ENCODE measurements around the gene TRPM3. TPM values are rescaled to one million over a fixed set of nuclear protein-coding genes. Genes with fewer than 3 reads are reported as not detected.
"Not testable (repeated sequence)": the region's sequence is repeated elsewhere in the genome, so short reads cannot be mapped to it uniquely, and the experiment has no call there.

The TRPM3 gene
- total RNA-seq, 2 experiments from 2014 or later: not detected

- Mint-ChIP-seq H3K4me3 (no peak overlapping the region), H3K27ac (no peak overlapping the region), H3K4me1 (ENCODE audit: low read depth) (no peaks in the 10 kb centered on the region), H3K36me3 (no peaks in the 10 kb centered on the region), H3K9me3 (peaks cover 11% of the 10 kb centered on the region), H3K27me3 (no peaks in the 10 kb centered on the region)
- POLR2A ChIA-PET: no interaction called here
- CTCF ChIA-PET: no interaction called here
- no peak for DNase-seq
- intact Hi-C loops (cut with micrococcal nuclease): no loop called here
Measured at GRCh38 chr9:70986984-70987383, 134.4 kb downstream of the TRPM3 start.

GRCh38 chr9:70983723-70984295, 137.6 kb downstream of the TRPM3 start:
- Mint-ChIP-seq H3K4me1 (ENCODE audit: low read depth) (no peaks in the 10 kb centered on the region), H3K27ac (no peak overlapping the region), H3K36me3 (no peaks in the 10 kb centered on the region), H3K9me3 (peaks cover 11% of the 10 kb centered on the region), H3K27me3 (no peaks in the 10 kb centered on the region), H3K4me3 (no peak overlapping the region)
- DNase-seq: no peak
- intact Hi-C loops (cut with micrococcal nuclease): no loop called here
- ChIA-PET CTCF (no interaction called here), POLR2A (no interaction called here)

- Mint-ChIP-seq H3K9me3 (peaks cover 11% of the 10 kb centered on the region), H3K27ac (no peak overlapping the region), H3K4me3 (no peak overlapping the region), H3K27me3 (no peaks in the 10 kb centered on the region), H3K36me3 (no peaks in the 10 kb centered on the region), H3K4me1 (ENCODE audit: low read depth) (no peaks in the 10 kb centered on the region)
- POLR2A ChIA-PET: no interaction called here
- no peak for DNase-seq
- CTCF ChIA-PET: no interaction called here
- intact Hi-C loops (cut with micrococcal nuclease): no loop called here
Measured at GRCh38 chr9:70981312-70981711, 140.1 kb downstream of the TRPM3 start.

GRCh38 chr9:70979966-70980365, 141.5 kb downstream of the TRPM3 start:
- H3K4me1 Mint-ChIP-seq (ENCODE audit: low read depth): no peaks in the 10 kb centered on the region
- ChIA-PET POLR2A (no interaction called here), CTCF (no interaction called here)
- H3K36me3 Mint-ChIP-seq: no peaks in the 10 kb centered on the region
- H3K9me3 Mint-ChIP-seq: peaks cover 11% of the 10 kb centered on the region
- H3K4me3 Mint-ChIP-seq: no peak overlapping the region
- H3K27ac Mint-ChIP-seq: no peak overlapping the region
- no peaks in the 10 kb centered on the region for H3K27me3 Mint-ChIP-seq
- DNase-seq: no peak
- intact Hi-C loops (cut with micrococcal nuclease): no loop called here

- H3K36me3 Mint-ChIP-seq: no peaks in the 10 kb centered on the region
- POLR2A ChIA-PET: no interaction called here
- H3K9me3 Mint-ChIP-seq: peaks cover 2% of the 10 kb centered on the region
- DNase-seq: no peak
- H3K27ac Mint-ChIP-seq: no peak overlapping the region
- intact Hi-C loops (cut with micrococcal nuclease): no loop called here
- no peaks in the 10 kb centered on the region for H3K27me3 Mint-ChIP-seq
- H3K4me1 Mint-ChIP-seq (ENCODE audit: low read depth): no peaks in the 10 kb centered on the region
- CTCF ChIA-PET: no interaction called here
- H3K4me3 Mint-ChIP-seq: no peak overlapping the region
Measured at GRCh38 chr9:70978085-70978484, 143.3 kb downstream of the TRPM3 start.

- H3K4me1 Mint-ChIP-seq (ENCODE audit: low read depth): no peaks in the 10 kb centered on the region
- H3K36me3 Mint-ChIP-seq: no peaks in the 10 kb centered on the region
- POLR2A ChIA-PET: no interaction called here
- CTCF ChIA-PET: no interaction called here
- H3K4me3 Mint-ChIP-seq: no peak overlapping the region
- H3K9me3 Mint-ChIP-seq: no peaks in the 10 kb centered on the region
- no peak for DNase-seq
- peaks cover 2% of the 10 kb centered on the region for H3K27me3 Mint-ChIP-seq
- intact Hi-C loops (cut with micrococcal nuclease): no loop called here
- H3K27ac Mint-ChIP-seq: no peak overlapping the region
Measured at GRCh38 chr9:70975821-70976220, 145.6 kb downstream of the TRPM3 start.

- Mint-ChIP-seq H3K4me3 (no peak overlapping the region), H3K9me3 (no peaks in the 10 kb centered on the region), H3K27me3 (peaks cover 2% of the 10 kb centered on the region), H3K4me1 (ENCODE audit: low read depth) (no peaks in the 10 kb centered on the region), H3K36me3 (no peaks in the 10 kb centered on the region), H3K27ac (no peak overlapping the region)
- DNase-seq: no peak
- CTCF ChIA-PET: no interaction called here
- intact Hi-C loops (cut with micrococcal nuclease): no loop called here
- POLR2A ChIA-PET: no interaction called here
Measured at GRCh38 chr9:70971723-70972122, 149.7 kb downstream of the TRPM3 start.

- H3K27ac Mint-ChIP-seq; H3K27me3 Mint-ChIP-seq; H3K36me3 Mint-ChIP-seq; CTCF ChIA-PET; intact Hi-C loops (cut with micrococcal nuclease); POLR2A ChIA-PET; H3K4me3 Mint-ChIP-seq; DNase-seq; H3K9me3 Mint-ChIP-seq; H3K4me1 Mint-ChIP-seq (ENCODE audit: low read depth): not testable (repeated sequence)
Measured at GRCh38 chr9:70966380-70966779, 155.0 kb downstream of the TRPM3 start.

GRCh38 chr9:70964861-70965260, 156.6 kb downstream of the TRPM3 start:
- no peak for DNase-seq
- no peak overlapping the region for H3K4me3 Mint-ChIP-seq
- H3K9me3 Mint-ChIP-seq: no peaks in the 10 kb centered on the region
- ChIA-PET POLR2A (no interaction called here), CTCF (no interaction called here)
- H3K27me3 Mint-ChIP-seq: no peaks in the 10 kb centered on the region
- H3K27ac Mint-ChIP-seq: no peak overlapping the region
- H3K4me1 Mint-ChIP-seq (ENCODE audit: low read depth): no peaks in the 10 kb centered on the region
- H3K36me3 Mint-ChIP-seq: no peaks in the 10 kb centered on the region
- intact Hi-C loops (cut with micrococcal nuclease): no loop called here

- POLR2A ChIA-PET: no interaction called here
- H3K27me3 Mint-ChIP-seq: no peaks in the 10 kb centered on the region
- H3K36me3 Mint-ChIP-seq: no peaks in the 10 kb centered on the region
- no peak overlapping the region for H3K4me3 Mint-ChIP-seq
- H3K27ac Mint-ChIP-seq: no peak overlapping the region
- H3K4me1 Mint-ChIP-seq (ENCODE audit: low read depth): no peaks in the 10 kb centered on the region
- no peaks in the 10 kb centered on the region for H3K9me3 Mint-ChIP-seq
- intact Hi-C loops (cut with micrococcal nuclease): no loop called here
- CTCF ChIA-PET: no interaction called here
- DNase-seq: no peak
Measured at GRCh38 chr9:70963554-70963953, 157.9 kb downstream of the TRPM3 start.

- no peaks in the 10 kb centered on the region for H3K4me1 Mint-ChIP-seq (ENCODE audit: low read depth)
- ChIA-PET POLR2A (no interaction called here), CTCF (no interaction called here)
- no peak overlapping the region for H3K4me3 Mint-ChIP-seq
- no peaks in the 10 kb centered on the region for H3K36me3 Mint-ChIP-seq
- H3K9me3 Mint-ChIP-seq: no peaks in the 10 kb centered on the region
- H3K27ac Mint-ChIP-seq: no peak overlapping the region
- intact Hi-C loops (cut with micrococcal nuclease): no loop called here
- DNase-seq: no peak
- H3K27me3 Mint-ChIP-seq: no peaks in the 10 kb centered on the region
Measured at GRCh38 chr9:70962761-70963440, 158.5 kb downstream of the TRPM3 start.

GRCh38 chr9:70959366-70959765, 162.1 kb downstream of the TRPM3 start:
- Mint-ChIP-seq H3K36me3 (no peaks in the 10 kb centered on the region), H3K4me3 (no peak overlapping the region), H3K9me3 (no peaks in the 10 kb centered on the region), H3K27ac (no peak overlapping the region), H3K27me3 (no peaks in the 10 kb centered on the region), H3K4me1 (ENCODE audit: low read depth) (no peaks in the 10 kb centered on the region)
- ChIA-PET POLR2A (no interaction called here), CTCF (no interaction called here)
- intact Hi-C loops (cut with micrococcal nuclease): no loop called here
- no peak for DNase-seq

- POLR2A ChIA-PET: no interaction called here
- no peaks in the 10 kb centered on the region for H3K4me1 Mint-ChIP-seq (ENCODE audit: low read depth)
- H3K4me3 Mint-ChIP-seq: no peak overlapping the region
- no peak for DNase-seq
- intact Hi-C loops (cut with micrococcal nuclease): no loop called here
- CTCF ChIA-PET: no interaction called here
- no peak overlapping the region for H3K27ac Mint-ChIP-seq
- peaks cover 2% of the 10 kb centered on the region for H3K27me3 Mint-ChIP-seq
- no peaks in the 10 kb centered on the region for H3K36me3 Mint-ChIP-seq
- H3K9me3 Mint-ChIP-seq: no peaks in the 10 kb centered on the region
Measured at GRCh38 chr9:70954596-70955143, 166.8 kb downstream of the TRPM3 start.
